ENCODE measurements around the gene SPRR2D. TPM values are rescaled to one million over a fixed set of nuclear protein-coding genes. Genes with fewer than 3 reads are reported as not detected.

SPRR2D gene
- polyA plus RNA-seq, 1 donor (not counting 4 experiments of a cell fraction or from before 2014, with no cell fraction given) = 6.6 TPM

DNA sequence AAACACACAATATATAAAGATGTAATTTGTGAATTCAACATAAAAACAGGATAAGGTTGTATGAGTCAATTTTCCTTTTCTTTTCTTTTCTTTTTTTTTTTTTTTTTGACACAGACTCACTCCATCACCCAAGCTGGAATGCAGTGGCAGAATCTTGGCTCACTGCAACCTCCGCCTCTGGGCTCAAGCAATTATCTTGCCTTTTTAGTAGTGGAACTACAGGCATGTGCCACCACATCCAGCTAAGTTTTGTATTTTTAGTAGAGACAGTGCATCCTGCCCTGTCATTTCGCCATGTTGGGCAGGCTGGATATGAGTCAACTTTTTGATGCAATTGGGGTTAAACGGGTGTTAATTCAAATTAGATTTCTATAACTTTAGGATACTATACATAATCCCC lies 40.8 kb upstream of the SPRR2D start:
- Histone ChIP-seq H3K36me3 (ENCODE audit: control insufficient read depth in 2 of 2, extremely low read depth in 1 of 2, insufficient read depth in 2 of 2, low read length in 2 of 2) (no peaks in the 10 kb centered on the region), H3K9me3 (ENCODE audit: control insufficient read depth, low read depth, low read length) (no peaks in the 10 kb centered on the region), H3K27ac (ENCODE audit: control insufficient read depth, insufficient read depth, low read length) (peak overlapping the region; percentile 51), H3K9me1 (ENCODE audit: control insufficient read depth, extremely low read depth, insufficient read depth, low read length) (no peaks in the 10 kb centered on the region), H3K9ac (ENCODE audit: control insufficient read depth, extremely low read depth, insufficient read depth, low read length) (no peak overlapping the region), H4K20me1 (ENCODE audit: control insufficient read depth, extremely low read depth, insufficient read depth, low read length) (no peaks in the 10 kb centered on the region), H3K4me3 (ENCODE audit: control insufficient read depth in 2 of 3, extremely low read depth in 1 of 3, insufficient read depth in 2 of 3, low read depth in 1 of 3, low read length in 3 of 3) (no peak overlapping the region), H3K4me2 (ENCODE audit: control insufficient read depth, extremely low read depth, insufficient read depth, low read depth, low read length) (peak overlapping the region; percentile 3), H3K27me3 (ENCODE audit: control insufficient read depth, extremely low read depth, insufficient read depth, low read length) (no peaks in the 10 kb centered on the region), H3K79me2 (ENCODE audit: control insufficient read depth, insufficient read depth, low read length) (no peaks in the 10 kb centered on the region), H2AFZ (ENCODE audit: control insufficient read depth, low read length) (no peak overlapping the region), H3K4me1 (ENCODE audit: control insufficient read depth, extremely low read depth, insufficient read depth, low read length) (peaks cover 9% of the 10 kb centered on the region)
- FAIRE-seq (peak; percentile 75), DNase-seq (ENCODE audit: low read depth, low spot score) (no peak)
- TF ChIP-seq EZH2 (IDR thresholded peaks at IDR 0.05; ENCODE audit: low read length) = no peak
- TF ChIP-seq, protein P1, sequence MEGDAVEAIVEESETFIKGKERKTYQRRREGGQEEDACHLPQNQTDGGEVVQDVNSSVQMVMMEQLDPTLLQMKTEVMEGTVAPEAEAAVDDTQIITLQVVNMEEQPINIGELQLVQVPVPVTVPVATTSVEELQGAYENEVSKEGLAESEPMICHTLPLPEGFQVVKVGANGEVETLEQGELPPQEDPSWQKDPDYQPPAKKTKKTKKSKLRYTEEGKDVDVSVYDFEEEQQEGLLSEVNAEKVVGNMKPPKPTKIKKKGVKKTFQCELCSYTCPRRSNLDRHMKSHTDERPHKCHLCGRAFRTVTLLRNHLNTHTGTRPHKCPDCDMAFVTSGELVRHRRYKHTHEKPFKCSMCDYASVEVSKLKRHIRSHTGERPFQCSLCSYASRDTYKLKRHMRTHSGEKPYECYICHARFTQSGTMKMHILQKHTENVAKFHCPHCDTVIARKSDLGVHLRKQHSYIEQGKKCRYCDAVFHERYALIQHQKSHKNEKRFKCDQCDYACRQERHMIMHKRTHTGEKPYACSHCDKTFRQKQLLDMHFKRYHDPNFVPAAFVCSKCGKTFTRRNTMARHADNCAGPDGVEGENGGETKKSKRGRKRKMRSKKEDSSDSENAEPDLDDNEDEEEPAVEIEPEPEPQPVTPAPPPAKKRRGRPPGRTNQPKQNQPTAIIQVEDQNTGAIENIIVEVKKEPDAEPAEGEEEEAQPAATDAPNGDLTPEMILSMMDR (optimal IDR thresholded peaks at IDR 0.05 in 1 of 3, IDR thresholded peaks at IDR 0.05 in 1 of 3, conservative IDR thresholded peaks at IDR 0.05 in 1 of 3; ENCODE audit: extremely low read depth in 1 of 3, insufficient read depth in 2 of 3, low read length in 3 of 3) = no peak
- dilution Hi-C loops (cut with MboI; ENCODE audit: extremely low pct_ligation_motif_present, low sequenced_read_pairs) = no loop called here

DNA sequence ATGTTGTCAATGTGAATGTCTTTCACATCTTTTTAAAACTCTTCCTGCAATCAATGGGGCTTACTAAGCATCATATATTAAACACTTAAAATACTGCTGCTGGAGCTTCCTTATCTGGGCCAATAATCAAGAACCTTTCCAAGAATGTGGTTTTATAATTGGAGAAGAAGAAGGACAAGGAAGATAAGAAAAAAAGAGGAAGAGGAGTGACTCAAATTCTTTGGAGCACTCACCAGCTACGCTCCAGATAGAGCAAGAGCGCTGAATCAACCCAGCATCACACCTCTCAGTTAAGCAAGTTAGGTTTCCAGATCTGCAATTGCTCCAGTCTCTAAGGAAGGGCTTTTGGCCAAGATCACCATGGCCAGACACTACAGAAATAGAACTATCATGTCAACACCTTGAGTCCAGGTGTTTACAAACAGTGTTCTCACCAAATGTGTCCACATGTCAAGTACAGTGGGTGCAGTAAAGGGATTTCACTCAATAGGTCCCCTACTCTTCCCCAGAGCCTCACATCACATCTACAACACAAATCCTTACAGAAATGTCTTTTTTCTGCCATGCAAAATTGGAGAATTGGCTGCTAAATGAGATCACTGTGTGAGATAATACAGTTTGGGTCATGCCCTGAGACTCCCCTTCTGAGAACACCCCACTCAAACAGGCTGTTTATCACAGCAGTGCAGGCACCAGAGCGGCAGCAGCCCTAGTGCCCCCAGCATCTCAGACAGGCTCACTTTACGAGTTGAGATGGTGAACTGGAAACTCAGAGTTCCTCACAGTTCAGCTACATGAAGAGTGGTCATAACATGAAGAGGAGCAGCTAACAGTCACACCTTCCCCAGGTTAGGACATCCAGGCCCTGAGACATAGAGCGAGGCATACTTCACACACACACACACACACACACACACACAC lies 32.1 kb upstream of the SPRR2D start:
- no peak overlapping the region for H2AFZ ChIP-seq (ENCODE audit: control insufficient read depth, low read length)
- no peaks in the 10 kb centered on the region for H3K9me3 ChIP-seq (ENCODE audit: control insufficient read depth, low read depth, low read length)
- no peaks in the 10 kb centered on the region for H3K79me2 ChIP-seq (ENCODE audit: control insufficient read depth, insufficient read depth, low read length)
- no peaks in the 10 kb centered on the region for H3K27me3 ChIP-seq (ENCODE audit: control insufficient read depth, extremely low read depth, insufficient read depth, low read length)
- TF ChIP-seq EZH2 (IDR thresholded peaks at IDR 0.05; ENCODE audit: low read length) = no peak
- TF ChIP-seq, protein P1 (optimal IDR thresholded peaks at IDR 0.05 in 1 of 3, IDR thresholded peaks at IDR 0.05 in 1 of 3, conservative IDR thresholded peaks at IDR 0.05 in 1 of 3; ENCODE audit: extremely low read depth in 1 of 3, insufficient read depth in 2 of 3, low read length in 3 of 3) = no peak
- H3K4me3 ChIP-seq (ENCODE audit: control insufficient read depth in 2 of 3, extremely low read depth in 1 of 3, insufficient read depth in 2 of 3, low read depth in 1 of 3, low read length in 3 of 3) = no peak overlapping the region
- no peaks in the 10 kb centered on the region for H3K4me1 ChIP-seq (ENCODE audit: control insufficient read depth, extremely low read depth, insufficient read depth, low read length)
- no peak overlapping the region for H3K9ac ChIP-seq (ENCODE audit: control insufficient read depth, extremely low read depth, insufficient read depth, low read length)
- dilution Hi-C loops (cut with MboI; ENCODE audit: extremely low pct_ligation_motif_present, low sequenced_read_pairs) = no loop called here
- H3K4me2 ChIP-seq (ENCODE audit: control insufficient read depth, extremely low read depth, insufficient read depth, low read depth, low read length) = no peak overlapping the region
- peak; percentile 53 for FAIRE-seq
- no peaks in the 10 kb centered on the region for H4K20me1 ChIP-seq (ENCODE audit: control insufficient read depth, extremely low read depth, insufficient read depth, low read length)
- no peak overlapping the region for H3K27ac ChIP-seq (ENCODE audit: control insufficient read depth, insufficient read depth, low read length)
- H3K36me3 ChIP-seq (ENCODE audit: control insufficient read depth in 2 of 2, extremely low read depth in 1 of 2, insufficient read depth in 2 of 2, low read length in 2 of 2) = no peaks in the 10 kb centered on the region
- DNase-seq (ENCODE audit: low read depth, low spot score) = no peak
- no peaks in the 10 kb centered on the region for H3K9me1 ChIP-seq (ENCODE audit: control insufficient read depth, extremely low read depth, insufficient read depth, low read length)
